Measurements from ENCODE around the gene HAPLN3.

The HAPLN3 gene

GRCh38 chr15:88844749-88845386 lies 50.5 kb downstream of the HAPLN3 start:
- TF ChIP-seq CTCF (IDR thresholded peaks at IDR 0.05; ENCODE audit: control extremely low read depth, extremely low read depth, low read depth, missing control alignments), result no peak
- DNase-seq (ENCODE audit: extremely low spot score), result no peak
- POLR2A ChIA-PET, result no interaction called here
- CTCF ChIA-PET, result no interaction called here

GRCh38 chr15:88843334-88843733 lies 52.0 kb downstream of the HAPLN3 start:
- POLR2A ChIA-PET, result no interaction called here
- TF ChIP-seq CTCF (IDR thresholded peaks at IDR 0.05; ENCODE audit: control extremely low read depth, extremely low read depth, low read depth, missing control alignments), result no peak
- CTCF ChIA-PET, result interaction anchor here (0.8 kb wide), 1 partner anchor 219 kb away, joined by 3 read pairs; no protein-coding TSS in a partner anchor
- DNase-seq (ENCODE audit: extremely low spot score), result no peak

GRCh38 chr15:88842156-88842555 lies 53.2 kb downstream of the HAPLN3 start:
- POLR2A ChIA-PET, result no interaction called here
- DNase-seq (ENCODE audit: extremely low spot score), result no peak
- CTCF ChIA-PET, result no interaction called here
- no peak for TF ChIP-seq CTCF (IDR thresholded peaks at IDR 0.05; ENCODE audit: control extremely low read depth, extremely low read depth, low read depth, missing control alignments)

- no peak for TF ChIP-seq CTCF (IDR thresholded peaks at IDR 0.05; ENCODE audit: control extremely low read depth, extremely low read depth, low read depth, missing control alignments)
- ChIA-PET CTCF (interaction anchor here (1.4 kb wide), 1 partner anchor 15 kb away, joined by 4 read pairs; no protein-coding TSS in a partner anchor), POLR2A (no interaction called here)
- no peak for DNase-seq (ENCODE audit: extremely low spot score)
These were observed 54.1 kb downstream of the HAPLN3 start for GRCh38 chr15:88841236-88841635.

GRCh38 chr15:88839961-88840360 lies 55.4 kb downstream of the HAPLN3 start:
- ChIA-PET POLR2A (no interaction called here), CTCF (interaction anchor here (1.4 to 1.5 kb wide), 2 partner anchors 14 to 216 kb away, joined by 4 read pairs; no protein-coding TSS in a partner anchor)
- no peak for DNase-seq (ENCODE audit: extremely low spot score)
- TF ChIP-seq CTCF (IDR thresholded peaks at IDR 0.05; ENCODE audit: control extremely low read depth, extremely low read depth, low read depth, missing control alignments), result no peak

GRCh38 chr15:88839146-88839545 lies 56.2 kb downstream of the HAPLN3 start:
- no peak for DNase-seq (ENCODE audit: extremely low spot score)
- ChIA-PET POLR2A (no interaction called here), CTCF (interaction anchor here (1.5 kb wide), 1 partner anchor 215 kb away, joined by 4 read pairs; no protein-coding TSS in a partner anchor)
- no peak for TF ChIP-seq CTCF (IDR thresholded peaks at IDR 0.05; ENCODE audit: control extremely low read depth, extremely low read depth, low read depth, missing control alignments)
